Measurements from ENCODE around the gene PALLD. TPM values are rescaled to one million over a fixed set of nuclear protein-coding genes. Genes with fewer than 3 reads are reported as not detected.

PALLD gene
- total RNA-seq, 4 donors from 2014 or later = 60.2 to 437 (median 118) TPM

GRCh38 chr4:168637872-168638756 lies 141.3 kb downstream of the PALLD start:
- Histone ChIP-seq H3K4me3 (no peak overlapping the region), H3K36me3 (no peaks in the 10 kb centered on the region), H3K4me1 (peaks cover 0 to 31% (median 4%) of the 10 kb centered on the region in 3 donors), H3K27ac (peak overlapping the region in 3 of 4 donors; percentile 55 to 59 (median 57)), H3K27me3 (peaks cover 0 to 10% (median 0%) of the 10 kb centered on the region in 4 donors), H3K9me3 (no peaks in the 10 kb centered on the region)
- WGBS, 2 donors = 75 to 94% methylated on average over 5 of the region's 5 CpGs
- no peak for DNase-seq
- TF ChIP-seq CTCF (IDR thresholded peaks at IDR 0.05) (no peak), POLR2A (IDR thresholded peaks at IDR 0.05) (no peak)
- intact Hi-C loops (cut with DNase I) = no loop called here

DNA sequence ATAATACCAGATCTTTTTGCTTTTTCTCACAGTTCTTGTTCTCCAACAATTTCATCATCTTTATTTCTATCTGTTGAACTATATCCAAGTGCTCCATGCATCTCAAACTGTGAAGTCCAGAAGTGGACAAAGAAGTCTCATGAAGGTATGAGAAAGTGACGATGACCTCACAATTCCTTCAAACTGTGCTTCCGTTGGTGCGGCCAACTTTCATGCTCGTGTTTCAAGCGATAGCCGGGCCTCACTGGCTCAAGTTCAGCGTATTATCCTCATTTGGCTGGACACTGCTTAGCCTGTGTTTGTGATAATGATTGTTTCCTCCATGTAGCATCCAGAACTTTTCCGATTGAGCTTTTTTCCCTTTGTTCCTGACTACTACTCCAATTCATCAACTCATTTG lies 143.1 kb downstream of the PALLD start:
- intact Hi-C loops (cut with DNase I) = no loop called here
- no peak overlapping the region for H3K4me3 ChIP-seq
- H3K27me3 ChIP-seq = no peaks in the 10 kb centered on the region
- WGBS, 2 donors = 87 to 88% methylated on average over 8 of the region's 8 CpGs
- H3K27ac ChIP-seq = no peak overlapping the region
- H3K4me1 ChIP-seq = peaks cover 0 to 23% (median 4%) of the 10 kb centered on the region in 3 donors
- no peaks in the 10 kb centered on the region for H3K9me3 ChIP-seq
- TF ChIP-seq POLR2A (IDR thresholded peaks at IDR 0.05) (no peak), CTCF (IDR thresholded peaks at IDR 0.05) (no peak)
- DNase-seq = no peak
- no peaks in the 10 kb centered on the region for H3K36me3 ChIP-seq

DNA sequence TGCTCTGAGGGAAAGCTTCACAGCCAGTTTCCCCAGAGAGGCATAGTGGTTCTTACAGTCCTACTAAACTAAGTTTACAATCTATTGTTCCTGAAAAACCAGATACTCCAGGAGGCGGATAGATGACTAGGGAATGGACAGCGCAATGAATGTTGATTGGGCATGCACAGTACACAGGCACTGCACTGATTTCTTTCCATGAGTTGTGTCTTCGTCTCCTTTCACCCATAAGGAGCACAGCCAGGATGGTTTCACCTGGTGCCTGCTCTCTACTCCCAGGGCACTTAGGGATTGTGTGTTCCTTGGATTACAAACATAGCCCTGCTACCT lies 144.9 kb downstream of the PALLD start:
- TF ChIP-seq POLR2A (IDR thresholded peaks at IDR 0.05) (no peak), CTCF (IDR thresholded peaks at IDR 0.05) (no peak)
- no peaks in the 10 kb centered on the region for H3K9me3 ChIP-seq
- H3K4me3 ChIP-seq = no peak overlapping the region
- H3K27ac ChIP-seq = no peak overlapping the region
- H3K4me1 ChIP-seq = peaks cover 0 to 15% (median 2%) of the 10 kb centered on the region in 3 donors
- no peak for DNase-seq
- H3K36me3 ChIP-seq = no peaks in the 10 kb centered on the region
- intact Hi-C loops (cut with DNase I) = no loop called here
- H3K27me3 ChIP-seq = no peaks in the 10 kb centered on the region
- 87 to 91% methylated on average over 3 of the region's 3 CpGs for WGBS, 2 donors

DNA sequence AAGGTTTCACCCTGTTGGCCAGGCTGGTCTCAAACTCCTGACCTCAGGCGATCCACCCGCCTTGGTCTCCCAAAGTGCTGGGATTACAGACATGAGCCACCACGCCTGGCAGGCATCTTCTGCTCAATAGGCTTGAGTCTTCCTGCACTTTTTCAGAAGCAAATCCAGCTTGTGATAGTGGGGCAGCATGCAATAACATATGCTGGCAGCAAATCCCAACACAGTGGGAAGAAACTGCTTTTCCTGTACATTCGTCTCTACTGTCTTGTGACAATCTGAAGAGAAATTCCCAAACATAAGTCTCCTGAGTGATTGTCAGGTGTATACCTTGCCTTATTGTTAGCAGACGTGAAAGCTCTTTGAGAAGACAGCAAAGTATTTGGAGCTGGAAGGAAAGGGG lies 145.7 kb downstream of the PALLD start:
- peak overlapping the region in 2 of 4 donors; percentile 36 to 54 for H3K27ac ChIP-seq
- 81 to 84% methylated on average over 4 to 5 of the region's 5 CpGs for WGBS, 2 donors
- DNase-seq = no peak
- H3K4me1 ChIP-seq = peaks cover 0 to 7% (median 0%) of the 10 kb centered on the region in 3 donors
- TF ChIP-seq POLR2A (IDR thresholded peaks at IDR 0.05) = no peak
- TF ChIP-seq CTCF (IDR thresholded peaks at IDR 0.05) = no peak
- H3K9me3 ChIP-seq = no peaks in the 10 kb centered on the region
- intact Hi-C loops (cut with DNase I) = no loop called here
- H3K4me3 ChIP-seq = no peak overlapping the region
- H3K27me3 ChIP-seq = no peaks in the 10 kb centered on the region
- H3K36me3 ChIP-seq = no peaks in the 10 kb centered on the region

DNA sequence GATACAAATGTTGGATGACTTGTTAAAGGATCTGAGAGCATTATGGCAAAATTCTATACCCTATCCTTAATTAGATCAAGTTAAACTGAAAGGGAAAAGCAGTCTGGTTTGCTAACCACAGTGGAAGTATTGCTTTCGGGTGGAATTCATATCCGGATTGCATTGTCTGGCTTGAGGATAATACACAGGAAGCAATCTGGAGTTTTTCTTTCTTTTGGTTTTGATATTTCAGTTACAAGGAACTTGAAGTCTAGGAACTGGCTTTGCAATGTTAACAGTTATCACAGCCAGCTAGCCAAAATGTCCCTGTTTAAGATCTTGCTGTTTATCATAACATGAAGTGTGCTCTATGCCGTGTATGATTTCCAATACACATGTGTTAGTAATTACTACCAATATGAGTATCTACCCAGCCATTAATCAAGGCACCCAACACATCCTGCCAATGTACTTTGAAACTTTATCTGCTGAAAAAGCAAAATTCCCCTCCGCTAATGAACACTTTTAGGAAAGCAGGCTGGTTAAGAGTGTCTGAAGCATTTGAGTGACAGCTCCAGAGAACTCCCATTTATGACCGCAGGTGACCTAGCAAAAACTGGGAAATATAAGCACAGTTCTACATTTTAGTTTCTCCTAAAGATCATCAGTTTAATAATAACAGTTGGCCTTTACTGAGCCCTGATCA lies 146.4 kb downstream of the PALLD start:
- DNase-seq = no peak
- intact Hi-C loops (cut with DNase I) = no loop called here
- H3K36me3 ChIP-seq = no peaks in the 10 kb centered on the region
- no peaks in the 10 kb centered on the region for H3K27me3 ChIP-seq
- peaks cover 0 to 7% (median 0%) of the 10 kb centered on the region in 3 donors for H3K4me1 ChIP-seq
- TF ChIP-seq POLR2A (IDR thresholded peaks at IDR 0.05) = no peak
- TF ChIP-seq CTCF (IDR thresholded peaks at IDR 0.05) = no peak
- H3K4me3 ChIP-seq = peak overlapping the region in 1 of 4 donors; percentile 9
- no peaks in the 10 kb centered on the region for H3K9me3 ChIP-seq
- peak overlapping the region in 3 of 4 donors; percentile 17 to 54 (median 36) for H3K27ac ChIP-seq
- 62 to 69% methylated on average over 5 of the region's 5 CpGs for WGBS, 2 donors

Measured in esophagus squamous epithelium (tissue), 5 donors.